K562 (cell line): Measurements from ENCODE around the gene MTA1. TPM values are rescaled to one million over a fixed set of nuclear protein-coding genes. Genes with fewer than 3 reads are reported as not detected.

Experiments used
- ATAC-seq: fragments of 200-7000 bp; cut with Tn5 transposase; 3 replicates; pipeline ENCODE4 v1.9.1; 2020; ENCODE audit warnings: moderate library complexity
- BruUV-seq: library from RNA; stranded (reverse); fragments of 400-500 nt; replicated peaks from 2 replicates; lab custom pipeline; 2021; lab: Mats Ljungman, UMichigan
- CTCF ChIA-PET: fragments of 300-600 bp; formaldehyde crosslinking; extraction: SDS; loops from one replicate; lab custom pipeline; 2021; ENCODE audit warnings: low intra/inter-chr PET ratio; lab: Yijun Ruan, JAX
- POLR2A ChIA-PET: fragments of 300-600, 350-650 bp; sonication (Branson Sonifier 250); formaldehyde crosslinking; extraction: SDS; loops from one replicate; lab custom pipeline; 2021; ENCODE audit warnings: antibody characterized with exemption, inconsistent platforms; lab: Yijun Ruan, JAX
- DNase-seq, 4 experiments: peaks; one replicate each; pipeline versions ENCODE4 v3.0.0 to v3.0.0-alpha.2; 2011 to 2018; ENCODE audit warnings: low spot score in 3 of 4, mixed read lengths in 3 of 4; ENCODE audit errors: extremely low read depth in 1 of 4
- FAIRE-seq: peaks from 2 replicates; lab custom pipeline; 2011; peaks lifted over from hg19 to GRCh38; lab: Jason Lieb, UNC
- H2AFZ ChIP-seq: 2 replicates; pipeline ENCODE4 v1.6.0; 2011; ENCODE audit warnings: low read depth, low read length, control low read depth, inconsistent platforms
- H3K27ac ChIP-seq: fragments of 200-600 bp; 3 replicates; pipeline ENCODE4 v1.8.0; 2011; ENCODE audit warnings: low read depth, mild to moderate bottlenecking, control low read depth, inconsistent platforms, low read length, moderate library complexity, mixed read lengths; ENCODE audit errors: extremely low read depth
- H3K27me3 ChIP-seq, 2 experiments: fragments of 300-600 bp in 1 of 2; 2 replicates in 1 of 2; 3 replicates in 1 of 2; pipeline versions ENCODE4 v1.6.0 to v1.8.0; 2011; ENCODE audit warnings: inconsistent platforms in 2 of 2, low read length in 2 of 2, mild to moderate bottlenecking in 1 of 2, mixed read lengths in 1 of 2, moderate library complexity in 1 of 2; ENCODE audit not compliant: control insufficient read depth in 2 of 2, insufficient read depth in 2 of 2
- H3K36me3 ChIP-seq: fragments of 300-600 bp; 3 replicates; pipeline ENCODE4 v1.8.0; 2011; ENCODE audit warnings: mild to moderate bottlenecking, low read length, inconsistent platforms; ENCODE audit not compliant: control insufficient read depth, insufficient read depth
- H3K4me1 ChIP-seq, 2 experiments: fragments of 200-600 bp in 1 of 2; replicated peaks in 1 of 2; 2 replicates in 1 of 2; 3 replicates in 1 of 2; pipeline versions ENCODE4 v1.5.1 to v1.8.0; 2011; ENCODE audit warnings: inconsistent platforms in 2 of 2, low read length in 2 of 2, mild to moderate bottlenecking in 1 of 2, mixed read lengths in 1 of 2, moderate library complexity in 1 of 2; ENCODE audit not compliant: control insufficient read depth in 2 of 2, insufficient read depth in 2 of 2
- H3K4me2 ChIP-seq: 2 replicates; pipeline ENCODE4 v1.6.1; 2011; ENCODE audit warnings: low read length, control low read depth, inconsistent platforms, mixed read lengths; ENCODE audit not compliant: insufficient read depth
- H3K4me3 ChIP-seq: fragments of 200-600 bp; sonication (generic), shearing (Covaris generic); 2 replicates; pipeline ENCODE4 v1.5.1; 2016; ENCODE audit warnings: control low read depth, inconsistent platforms
- H3K79me2 ChIP-seq: fragments of 200-600 bp; 3 replicates; pipeline ENCODE4 v1.8.0; 2011; ENCODE audit warnings: low read length, inconsistent platforms; ENCODE audit not compliant: control insufficient read depth, insufficient read depth
- H3K9ac ChIP-seq, 2 experiments: 2 replicates each; pipeline versions ENCODE4 v1.6.0 to v1.6.1; 2011; ENCODE audit warnings: low read depth in 2 of 2, low read length in 2 of 2, control low read depth in 1 of 2, inconsistent platforms in 1 of 2, mild to moderate bottlenecking in 1 of 2, mixed read lengths in 1 of 2; ENCODE audit not compliant: insufficient read depth in 1 of 2
- H3K9me1 ChIP-seq: one replicate; pipeline ENCODE4 v1.6.0; 2011; ENCODE audit warnings: inconsistent platforms, mild to moderate bottlenecking, low read length, moderate library complexity; ENCODE audit not compliant: control insufficient read depth, insufficient read depth
- H3K9me3 ChIP-seq: replicated peaks from 2 replicates; pipeline ENCODE4 v1.5.1; 2011; ENCODE audit warnings: low read depth, low read length, inconsistent platforms; ENCODE audit not compliant: control insufficient read depth, insufficient read depth
- H4K20me1 ChIP-seq: replicated peaks from 2 replicates; pipeline ENCODE4 v1.6.1; 2011; ENCODE audit warnings: low read length, inconsistent platforms, mixed read lengths; ENCODE audit not compliant: control insufficient read depth, insufficient read depth
- ARID3A ChIP-seq: IDR thresholded peaks from 2 replicates; pipeline ENCODE4 v1.6.1; 2012; ENCODE audit warnings: low read depth, low read length, improper control_type of control experiment, borderline replicate concordance
- CAMTA2 ChIP-seq: fragments of 250-450 bp; sonication (Bioruptor Pico); conservative IDR thresholded peaks from 2 replicates; pipeline ENCODE4 v1.5.1; 2022
- CEBPB ChIP-seq: fragments of 450-650 bp; IDR thresholded peaks from 2 replicates; pipeline ENCODE4 v1.6.1; 2016; ENCODE audit warnings: missing genetic modification characterization, missing compliant biosample characterization
- E2F8 ChIP-seq: fragments of 450-650 bp; IDR thresholded peaks from 2 replicates; pipeline ENCODE4 v1.7.1; 2018; ENCODE audit warnings: mild to moderate bottlenecking, low read depth; ENCODE audit not compliant: partially characterized antibody
- EP300 ChIP-seq: IDR thresholded peaks from 2 replicates; pipeline ENCODE4 v1.6.1; 2012; ENCODE audit warnings: low read length, improper control_type of control experiment
- FOXA1 ChIP-seq: fragments of 450-650 bp; IDR thresholded peaks from 2 replicates; pipeline ENCODE4 v1.6.1; 2016; ENCODE audit warnings: mild to moderate bottlenecking, borderline replicate concordance
- HDAC8 ChIP-seq: fragments of 450-650 bp; IDR thresholded peaks from 2 replicates; pipeline ENCODE4 v1.6.1; 2016; ENCODE audit warnings: mild to moderate bottlenecking, missing genetic modification characterization, moderate library complexity, missing compliant biosample characterization
- HMGN3 ChIP-seq: IDR thresholded peaks from 2 replicates; pipeline ENCODE4 v1.6.1; 2011; ENCODE audit warnings: borderline replicate concordance, low read depth, mild to moderate bottlenecking, mixed read lengths, low read length; ENCODE audit not compliant: insufficient read length; ENCODE audit errors: extremely low read depth
- KLF13 ChIP-seq: fragments of 450-650 bp; IDR thresholded peaks from 2 replicates; pipeline ENCODE4 v1.6.1; 2016; ENCODE audit warnings: missing genetic modification characterization, low read depth, mild to moderate bottlenecking, missing compliant biosample characterization, moderate library complexity, borderline replicate concordance
- NBN ChIP-seq: fragments of 450-650 bp; IDR thresholded peaks from 2 replicates; pipeline ENCODE4 v1.6.1; 2016; ENCODE audit warnings: low read depth, mild to moderate bottlenecking
- NR2C1 ChIP-seq, 2 experiments: fragments of 450-650 bp; IDR thresholded peaks; 2 replicates each; pipeline ENCODE4 v1.6.1; 2017; ENCODE audit warnings: mild to moderate bottlenecking in 2 of 2, antibody characterized with exemption in 1 of 2, inconsistent platforms in 1 of 2, missing compliant biosample characterization in 1 of 2, missing genetic modification characterization in 1 of 2
- OTX1 ChIP-seq: fragments of 450-650 bp; formaldehyde crosslinking; IDR thresholded peaks from 2 replicates; pipeline ENCODE4 v1.4.0; 2022; ENCODE audit warnings: mild to moderate bottlenecking
- RFX1 ChIP-seq: fragments of 450-650 bp; IDR thresholded peaks from 2 replicates; pipeline ENCODE4 v1.6.1; 2016; ENCODE audit warnings: mild to moderate bottlenecking, moderate library complexity
- SMARCE1 ChIP-seq: fragments of 450-650 bp; IDR thresholded peaks from 2 replicates; pipeline ENCODE4 v1.7.1; 2016; ENCODE audit warnings: mild to moderate bottlenecking
- ZBTB12 ChIP-seq: fragments of 250-450 bp; sonication (Bioruptor Pico); IDR thresholded peaks from 2 replicates; pipeline ENCODE4 v1.4.0; 2020
- ZNF212 ChIP-seq: fragments of 450-650 bp; formaldehyde crosslinking; IDR thresholded peaks from 2 replicates; pipeline ENCODE4 v1.4.0; 2020; ENCODE audit warnings: mild to moderate bottlenecking
- ZNF347 ChIP-seq: fragments of 450-650 bp; formaldehyde crosslinking; IDR thresholded peaks from 2 replicates; pipeline ENCODE4 v1.4.0; 2020; ENCODE audit warnings: low read depth, mild to moderate bottlenecking, moderate library complexity
- ZNF41 ChIP-seq: fragments of 250-450 bp; sonication (Bioruptor Pico); conservative IDR thresholded peaks from 2 replicates; pipeline ENCODE4 v1.4.0; 2020; ENCODE audit warnings: mild to moderate bottlenecking
- WGBS: fragments of 100-300 bp; shearing (Covaris generic); methylation state at CpG from one replicate; pipeline ENCODE4 v1.1.6; 2016; ENCODE audit warnings: low coverage, mixed read lengths; ENCODE audit not compliant: insufficient coverage; ENCODE audit errors: missing lambda C conversion rate; 5-methylcytosine and 5-hydroxymethylcytosine counted together
- in situ Hi-C: fragments of 300-500 bp; cut with MboI; formaldehyde crosslinking; loops from 4 replicates; pipeline ENCODE4 v1.15.0; 2018; ENCODE audit warnings: inconsistent platforms, mixed read lengths
- intact Hi-C: fragments of 100-400 bp; cut with micrococcal nuclease; formaldehyde crosslinking; loops from 2 replicates; pipeline ENCODE4 v1.14.2; 2022
- polyA plus RNA-seq, 8 experiments: library from polyadenylated mRNA; depleted of rRNA in 4 of 8; stranded (reverse) in 5 of 8; unstranded in 3 of 8; fragments of >200 nt; fragmentation: Nextera tagmentation in 2 of 8; fragmentation: Illumina TruSeq in 1 of 8; extraction: Ambion mirVana in 2 of 8; extraction: Trizol in 1 of 8; gene quantifications; 2 replicates each; pipeline versions ENCODE4 v1.2.1 to v1.2.3, GENCODE V29; 2011 to 2014; ENCODE audit warnings: inconsistent platforms in 1 of 8, missing spikeins in 1 of 8
- total RNA-seq, 7 experiments: library from RNA; depleted of rRNA in 6 of 7; stranded (reverse); fragments of >200 nt in 6 of 7; fragmentation: Illumina TruSeq in 2 of 7; extraction: Trizol in 2 of 7; gene quantifications; 2 replicates each; pipeline versions ENCODE4 v1.2.1 to v1.2.3, GENCODE V29; 2011 to 2021; ENCODE audit warnings: low replicate concordance in 1 of 7

Gene MTA1
- total and polyA plus RNA-seq, 9 of the 15 experiments (the other 6 are each of a cell fraction or from before 2014, with no cell fraction given), result 0.13 to 118 (median 32.3) TPM

- in situ Hi-C loops, result no loop called here
- no peak for FAIRE-seq
- H3K9ac ChIP-seq, result peak overlapping the region in 1 of 2 experiments; percentile 55; a peak in 2 of 4 replicates
Measured at GRCh38 chr14:105500726-105501101, 81.1 kb downstream of the MTA1 start.

More at GRCh38 chr14:105500726-105501101, 81.1 kb downstream of the MTA1 start:
- H4K20me1 ChIP-seq, result no peaks in the 10 kb centered on the region
- no peaks in the 10 kb centered on the region for H3K36me3 ChIP-seq
- H3K27me3 ChIP-seq, result peaks cover 0 to 6% of the 10 kb centered on the region in 2 experiments; a peak in 2 of 5 replicates
- intact Hi-C loops, result no loop called here
- no peak overlapping the region for H2AFZ ChIP-seq
- no peak overlapping the region for H3K4me2 ChIP-seq
- BruUV-seq, result no TSS peak
- CTCF ChIA-PET, result no interaction called here
- TF ChIP-seq ARID3A, result no peak
- no peak for TF ChIP-seq FOXA1
- TF ChIP-seq ZNF347 (CRISPR knock-in tag), result no peak
- no peak for TF ChIP-seq NBN
- no peak for TF ChIP-seq NR2C1 (IDR thresholded peaks at IDR 0.05)
- TF ChIP-seq NR2C1 (tag; IDR thresholded peaks at IDR 0.05), result no peak
- no peak for TF ChIP-seq HMGN3
- no peak for TF ChIP-seq KLF13 (tag)
- TF ChIP-seq HDAC8 (tag), result no peak
- no peak for TF ChIP-seq EP300
- no peak for TF ChIP-seq OTX1
- no peak for TF ChIP-seq SMARCE1
- TF ChIP-seq RFX1, result no peak
- TF ChIP-seq CAMTA2 (CRISPR knock-in tag), result no peak
- TF ChIP-seq CEBPB (tag), result no peak
- no peak for TF ChIP-seq ZNF212 (CRISPR knock-in tag)
- no peak for TF ChIP-seq ZBTB12 (CRISPR knock-in tag)
- no peak for TF ChIP-seq E2F8
- TF ChIP-seq ZNF41 (CRISPR knock-in tag), result no peak
- H3K27ac ChIP-seq, result no peak overlapping the region
- no peaks in the 10 kb centered on the region for H3K9me1 ChIP-seq
- H3K4me1 ChIP-seq, result peaks cover 0 to 48% of the 10 kb centered on the region in 2 experiments; a peak in 2 of 5 replicates
- POLR2A ChIA-PET, result interaction anchor here (3.1 kb wide), 1 partner anchor 8 kb away, joined by 15 read pairs; no protein-coding TSS in a partner anchor
- DNase-seq (no peak), ATAC-seq (no peak)
- no peaks in the 10 kb centered on the region for H3K9me3 ChIP-seq
- no peak overlapping the region for H3K4me3 ChIP-seq
- whole genome bisulfite sequencing, result 38% methylated on average over 9 of the region's 10 CpGs
- no peaks in the 10 kb centered on the region for H3K79me2 ChIP-seq
